Natural killer cell (primary cell): Measurements from ENCODE around the gene NTRK2. TPM values are rescaled to one million over a fixed set of nuclear protein-coding genes. Genes with fewer than 3 reads are reported as not detected.

Experiments
- ATAC-seq, 3 donors: fragments of 150-1000 bp in 2 of 3; fragments of 200-7000 bp in 1 of 3; cut with Tn5 transposase; 1 replicate in 1 of 3; 2 replicates in 2 of 3; pipeline ENCODE4 v1.10.0; 2021; ENCODE audit warnings: mild to moderate bottlenecking in 2 of 3, moderate library complexity in 2 of 3
- DNase-seq, 2 donors: peaks; one replicate each; pipeline versions ENCODE4 v3.0.0 to v3.0.0-alpha.2; 2013 to 2021; ENCODE audit warnings: mixed read lengths in 1 of 2
- H3K27ac ChIP-seq: one replicate; pipeline ENCODE4 v1.5.1; 2013; ENCODE audit warnings: mild to moderate bottlenecking, low read length
- H3K27me3 ChIP-seq: one replicate; pipeline ENCODE4 v1.6.1; 2013; ENCODE audit warnings: low read length; ENCODE audit not compliant: control insufficient read depth, insufficient read depth
- H3K36me3 ChIP-seq: one replicate; pipeline ENCODE4 v1.6.1; 2013; ENCODE audit warnings: low read length; ENCODE audit not compliant: control insufficient read depth, insufficient read depth
- H3K4me1 ChIP-seq: one replicate; pipeline ENCODE4 v1.6.1; 2013; ENCODE audit warnings: low read length; ENCODE audit not compliant: control insufficient read depth, insufficient read depth
- H3K4me3 ChIP-seq: one replicate; pipeline ENCODE4 v1.5.1; 2013; ENCODE audit warnings: low read length
- H3K9me3 ChIP-seq: one replicate; pipeline ENCODE4 v1.6.1; 2013; ENCODE audit warnings: low read length; ENCODE audit not compliant: control insufficient read depth, insufficient read depth
- H3K27ac Mint-ChIP-seq, 2 donors: one replicate each; pipeline ENCODE4 v1.8.0; 2022; ENCODE audit warnings: mild to moderate bottlenecking in 2 of 2, mixed read lengths in 2 of 2, moderate library complexity in 1 of 2
- H3K27me3 Mint-ChIP-seq, 2 donors: one replicate each; pipeline ENCODE4 v1.8.0; 2022; ENCODE audit warnings: low read depth in 2 of 2, mixed read lengths in 2 of 2
- H3K36me3 Mint-ChIP-seq: one replicate; pipeline ENCODE4 v1.8.0; 2022; ENCODE audit warnings: mixed read lengths
- H3K4me1 Mint-ChIP-seq, 2 donors: one replicate each; pipeline ENCODE4 v1.8.0; 2022; ENCODE audit warnings: mixed read lengths in 2 of 2
- H3K4me3 Mint-ChIP-seq: one replicate; pipeline ENCODE4 v1.8.0; 2022; ENCODE audit warnings: mild to moderate bottlenecking, moderate library complexity, mixed read lengths
- H3K9me3 Mint-ChIP-seq, 2 donors: one replicate each; pipeline ENCODE4 v1.8.0; 2022; ENCODE audit warnings: mixed read lengths in 2 of 2
- CTCF ChIP-seq: fragments of 200-600 bp; IDR thresholded peaks from one replicate; pipeline ENCODE4 v1.8.0; 2022; ENCODE audit warnings: antibody characterized with exemption
- WGBS: methylation state at CpG from one replicate; pipeline ENCODE4 v1.1.7; 2013; ENCODE audit warnings: missing lambda C conversion rate; ENCODE audit not compliant: insufficient coverage; 5-methylcytosine and 5-hydroxymethylcytosine counted together
- intact Hi-C: fragments of 100-400 bp; cut with micrococcal nuclease; formaldehyde crosslinking; loops from one replicate; pipeline ENCODE4 v1.14.2; 2022
- total RNA-seq, 4 donors: library from RNA; stranded (reverse); fragments of 120-200 nt in 1 of 4; gene quantifications; one replicate each; pipeline versions ENCODE4 v1.2.3 to v1.2.4, GENCODE V29; 2013 to 2022

Gene NTRK2
- total RNA-seq, 3 donors from 2014 or later (not counting 1 experiment from before 2014, with no cell fraction given) = 0.08 TPM; not detected in 2

DNA sequence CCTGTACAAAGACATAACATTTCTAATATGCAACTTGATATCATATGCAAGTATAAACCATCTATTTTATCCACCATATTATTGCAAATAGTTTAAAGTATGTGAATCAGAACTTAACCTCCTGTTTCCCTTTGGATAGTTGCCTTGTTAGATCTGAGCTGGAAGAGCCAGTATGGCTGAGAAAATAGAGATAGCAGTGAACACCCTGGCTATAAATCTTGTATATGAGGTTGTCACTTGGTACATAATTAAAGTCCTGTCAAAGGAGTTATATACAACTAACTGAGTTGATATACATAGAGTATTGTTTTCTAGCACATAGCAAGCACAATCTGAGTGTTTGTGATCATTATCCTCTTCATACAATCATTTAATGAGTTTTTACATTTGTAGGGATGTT, 272.3 kb downstream of the NTRK2 start:
- no peaks in the 10 kb centered on the region for H3K4me1 Mint-ChIP-seq

DNA sequence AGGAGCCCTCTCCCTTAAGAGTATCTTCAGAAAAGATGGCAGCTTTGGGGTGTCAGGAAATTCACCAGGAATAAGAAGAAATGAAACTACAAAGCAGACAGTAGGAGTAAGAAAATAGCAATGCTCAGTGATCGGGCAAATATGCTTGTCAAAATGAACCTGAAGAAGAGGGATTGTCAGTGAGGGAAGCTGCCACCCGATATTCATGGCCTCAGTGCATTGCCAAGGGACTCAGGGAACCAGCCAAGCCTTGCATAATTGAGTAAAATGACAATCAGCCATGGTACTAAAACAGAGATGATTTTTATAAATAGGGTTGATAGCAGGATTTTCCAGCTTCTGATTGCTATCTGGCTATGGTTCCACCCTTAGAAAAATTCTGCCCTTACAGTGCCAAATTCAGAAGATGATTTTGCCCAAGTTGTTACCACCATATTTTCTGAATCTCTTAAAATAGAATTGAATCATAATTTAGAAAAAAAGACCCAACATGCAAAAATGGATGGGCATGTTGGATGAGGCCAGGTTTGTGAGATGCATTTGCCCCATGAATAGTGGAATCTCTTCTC, 274.0 kb downstream of the NTRK2 start:
- no peak overlapping the region for H3K27ac Mint-ChIP-seq
- WGBS = 77% methylated on average over 2 of the region's 2 CpGs
- no peaks in the 10 kb centered on the region for H3K36me3 Mint-ChIP-seq
- Histone ChIP-seq H3K9me3 (no peaks in the 10 kb centered on the region), H3K4me1 (no peaks in the 10 kb centered on the region), H3K27me3 (no peaks in the 10 kb centered on the region), H3K4me3 (no peak overlapping the region), H3K36me3 (no peaks in the 10 kb centered on the region), H3K27ac (no peak overlapping the region)
- H3K4me1 Mint-ChIP-seq = no peaks in the 10 kb centered on the region
- H3K27me3 Mint-ChIP-seq = peaks cover under 1 to 8% of the 10 kb centered on the region in 2 donors
- no peak for TF ChIP-seq CTCF
- ATAC-seq (no peak), DNase-seq (no peak)
- no peaks in the 10 kb centered on the region for H3K9me3 Mint-ChIP-seq
- H3K4me3 Mint-ChIP-seq = no peak overlapping the region
- intact Hi-C loops = no loop called here

More for the DNA sequence above, 272.3 kb downstream of the NTRK2 start:
- H3K9me3 Mint-ChIP-seq = no peaks in the 10 kb centered on the region
- no peak overlapping the region for H3K4me3 ChIP-seq
- no peak overlapping the region for H3K27ac Mint-ChIP-seq
- no peaks in the 10 kb centered on the region for H3K4me1 ChIP-seq
- no peak overlapping the region for H3K4me3 Mint-ChIP-seq
- DNase-seq (no peak), ATAC-seq (no peak)
- intact Hi-C loops = no loop called here
- H3K36me3 Mint-ChIP-seq = no peaks in the 10 kb centered on the region
- no peaks in the 10 kb centered on the region for H3K27me3 ChIP-seq
- H3K9me3 ChIP-seq = no peaks in the 10 kb centered on the region
- peaks cover 7 to 8% of the 10 kb centered on the region in 2 donors for H3K27me3 Mint-ChIP-seq
- TF ChIP-seq CTCF = no peak
- H3K36me3 ChIP-seq = no peaks in the 10 kb centered on the region
- no peak overlapping the region for H3K27ac ChIP-seq

DNA sequence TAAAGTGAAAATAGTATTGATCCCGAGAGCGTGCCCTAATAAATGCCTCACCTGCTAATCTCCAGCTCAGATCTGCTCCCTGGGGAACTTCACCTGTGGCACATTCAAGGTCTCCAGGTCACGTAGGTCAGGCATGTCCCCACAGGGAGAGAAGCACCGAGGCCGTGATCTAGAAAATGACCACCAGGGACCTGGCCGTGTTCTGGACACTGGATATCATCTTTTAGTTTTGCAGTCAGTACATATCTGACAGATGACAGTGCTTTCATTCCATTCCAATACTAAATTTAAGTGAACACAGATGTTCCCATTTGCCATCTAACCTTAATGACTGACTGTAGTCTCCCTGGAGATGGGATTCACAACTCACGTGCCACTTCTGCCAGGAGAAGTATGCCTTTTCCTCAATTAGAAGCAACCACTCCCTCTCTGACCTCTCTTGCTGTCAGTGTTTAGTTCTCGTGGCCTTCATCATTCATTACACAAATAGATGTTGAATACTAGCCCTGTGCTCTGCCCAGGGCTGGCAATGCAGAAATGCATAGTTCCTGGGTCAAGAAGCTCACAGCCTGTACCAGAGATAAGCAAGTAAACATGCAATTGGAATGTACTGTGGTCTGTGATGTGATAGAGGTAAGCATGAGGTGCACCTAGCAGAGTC, 276.5 kb downstream of the NTRK2 start:
- no peak overlapping the region for H3K27ac ChIP-seq
- intact Hi-C loops = no loop called here
- WGBS = 88% methylated on average over 8 of the region's 8 CpGs
- H3K4me1 Mint-ChIP-seq = no peaks in the 10 kb centered on the region
- TF ChIP-seq CTCF = no peak
- no peak for ATAC-seq
- DNase-seq = no peak
- H3K36me3 Mint-ChIP-seq = no peaks in the 10 kb centered on the region
- no peaks in the 10 kb centered on the region for H3K36me3 ChIP-seq
- no peaks in the 10 kb centered on the region for H3K4me1 ChIP-seq
- H3K27me3 Mint-ChIP-seq = peaks cover 4 to 13% of the 10 kb centered on the region in 2 donors
- H3K27me3 ChIP-seq = no peaks in the 10 kb centered on the region
- H3K4me3 ChIP-seq = no peak overlapping the region
- H3K9me3 ChIP-seq = no peaks in the 10 kb centered on the region
- no peaks in the 10 kb centered on the region for H3K9me3 Mint-ChIP-seq
- no peak overlapping the region for H3K27ac Mint-ChIP-seq
- H3K4me3 Mint-ChIP-seq = no peak overlapping the region
